GM12878 (cell line): ENCODE results near the gene FHL2. TPM values are rescaled to one million over a fixed set of nuclear protein-coding genes. Genes with fewer than 3 reads are reported as not detected.

Experiments used
- ATAC-seq: fragments of 200-7000 bp; cut with Tn5 transposase; 3 replicates; pipeline ENCODE4 v1.9.1; 2020; ENCODE audit warnings: mild to moderate bottlenecking, moderate library complexity
- BruUV-seq: library from RNA; stranded (reverse); fragments of 400-500 nt; replicated peaks from 2 replicates; lab custom pipeline; 2021; lab: Mats Ljungman, UMichigan
- CTCF ChIA-PET: fragments of 300-600 bp; sonication (Branson Sonifier 250); formaldehyde crosslinking; extraction: SDS; loops from one replicate; lab custom pipeline; 2021; ENCODE audit warnings: inconsistent platforms; lab: Yijun Ruan, JAX
- POLR2A ChIA-PET: fragments of 350-600 bp; formaldehyde crosslinking; extraction: SDS; loops from one replicate; lab custom pipeline; 2021; ENCODE audit warnings: inconsistent platforms; lab: Charles Lee
- RAD21 ChIA-PET: fragments of 300-600 bp; sonication (Branson Sonifier 250); formaldehyde crosslinking; loops from one replicate; lab custom pipeline; 2023; ENCODE audit warnings: antibody characterized with exemption; ENCODE audit not compliant: unreplicated experiment; lab: Charles Lee
- SMC1A ChIA-PET: fragments of 300-600 bp; sonication (Branson Sonifier 250); formaldehyde crosslinking; loops from one replicate; lab custom pipeline; 2023; ENCODE audit not compliant: unreplicated experiment, uncharacterized antibody; lab: Charles Lee
- DNase-seq: peaks from one replicate; pipeline ENCODE4 v3.0.0-alpha.2; 2011; ENCODE audit warnings: low read depth, low spot score
- FAIRE-seq: peaks from 3 replicates; lab custom pipeline; 2011; peaks lifted over from hg19 to GRCh38; lab: Jason Lieb, UNC
- H2AFZ ChIP-seq: 2 replicates; pipeline ENCODE4 v1.6.0; 2011; ENCODE audit warnings: low read depth, low read length, control low read depth; ENCODE audit not compliant: control insufficient read depth
- H3K27ac ChIP-seq: 2 replicates; pipeline ENCODE4 v1.5.1; 2011; ENCODE audit warnings: control low read depth; ENCODE audit not compliant: control insufficient read depth, insufficient read depth
- H3K27me3 ChIP-seq, 2 experiments: replicated peaks in 1 of 2; 2 replicates each; pipeline versions ENCODE4 v1.6.0 to v1.6.1; 2011; ENCODE audit warnings: low read length in 1 of 2; ENCODE audit not compliant: control insufficient read depth in 2 of 2, insufficient read depth in 2 of 2
- H3K36me3 ChIP-seq, 2 experiments: 2 replicates each; pipeline ENCODE4 v1.5.1; 2011; ENCODE audit warnings: low read length in 1 of 2; ENCODE audit not compliant: control insufficient read depth in 2 of 2, insufficient read depth in 2 of 2
- H3K4me1 ChIP-seq: 2 replicates; pipeline ENCODE4 v1.6.1; 2011; ENCODE audit warnings: mild to moderate bottlenecking, low read length, moderate library complexity, mixed read lengths; ENCODE audit not compliant: control insufficient read depth, insufficient read depth
- H3K4me2 ChIP-seq: 2 replicates; pipeline ENCODE4 v1.6.0; 2011; ENCODE audit warnings: control low read depth; ENCODE audit not compliant: control insufficient read depth, insufficient read depth
- H3K4me3 ChIP-seq: fragments of 200-600 bp; sonication (generic); 2 replicates; pipeline ENCODE4 v1.5.1; 2016
- H3K79me2 ChIP-seq: 2 replicates; pipeline ENCODE4 v1.6.0; 2011; ENCODE audit warnings: low read length; ENCODE audit not compliant: control insufficient read depth, insufficient read depth
- H3K9ac ChIP-seq: 2 replicates; pipeline ENCODE4 v1.8.0; 2011; ENCODE audit warnings: low read length, control low read depth, mixed read lengths; ENCODE audit not compliant: control insufficient read depth, insufficient read depth
- H3K9me3 ChIP-seq: replicated peaks from 3 replicates; pipeline ENCODE4 v1.5.1; 2011; ENCODE audit warnings: mild to moderate bottlenecking, low read length; ENCODE audit not compliant: control insufficient read depth, insufficient read depth
- H4K20me1 ChIP-seq: 2 replicates; pipeline ENCODE4 v1.6.0; 2011; ENCODE audit not compliant: control insufficient read depth, insufficient read depth
- CHD1 ChIP-seq: IDR thresholded peaks from 2 replicates; pipeline ENCODE4 v1.6.1; 2012; ENCODE audit warnings: low read depth, low read length, improper control_type of control experiment
- CHD4 ChIP-seq: fragments of 200-600 bp; sonication (generic); IDR thresholded peaks from 2 replicates; pipeline ENCODE4 v1.6.1; 2016; ENCODE audit warnings: mild to moderate bottlenecking
- CUX1 ChIP-seq: IDR thresholded peaks from 2 replicates; pipeline ENCODE4 v1.6.1; 2012; ENCODE audit warnings: improper control_type of control experiment, low read depth, low read length; ENCODE audit not compliant: insufficient replicate concordance
- LARP7 ChIP-seq: fragments of 450-650 bp; IDR thresholded peaks from 2 replicates; pipeline ENCODE4 v1.6.1; 2017; ENCODE audit warnings: mild to moderate bottlenecking
- MLLT1 ChIP-seq: fragments of 450-650 bp; IDR thresholded peaks from 2 replicates; pipeline ENCODE4 v1.6.1; 2016; ENCODE audit warnings: mild to moderate bottlenecking
- NR2C2 ChIP-seq: IDR thresholded peaks from 2 replicates; pipeline ENCODE4 v1.6.1; 2011; ENCODE audit warnings: borderline replicate concordance, low read depth; ENCODE audit not compliant: control insufficient read depth, insufficient read length
- PAX5 ChIP-seq: IDR thresholded peaks from 2 replicates; pipeline ENCODE4 v1.6.1; 2011; ENCODE audit warnings: low read depth, low read length, borderline replicate concordance
- POLR2A ChIP-seq: IDR thresholded peaks from 2 replicates; pipeline ENCODE4 v1.6.1; 2011; ENCODE audit warnings: low read depth, mild to moderate bottlenecking, low read length
- PRDM15 ChIP-seq: fragments of 450-650 bp; formaldehyde crosslinking; IDR thresholded peaks from 2 replicates; pipeline ENCODE4 v1.4.0; 2020; ENCODE audit warnings: mild to moderate bottlenecking, moderate library complexity
- ZBTB4 ChIP-seq: fragments of 450-650 bp; formaldehyde crosslinking; IDR thresholded peaks from 2 replicates; pipeline ENCODE4 v1.4.0; 2022; ENCODE audit warnings: mild to moderate bottlenecking, moderate library complexity
- WGBS: methylation state at CpG from one replicate; pipeline ENCODE4 v1.1.6; 2016; ENCODE audit warnings: low lambda C conversion rate; ENCODE audit not compliant: insufficient replicate concordance, insufficient coverage; ENCODE audit errors: missing lambda C conversion rate; 5-methylcytosine and 5-hydroxymethylcytosine counted together
- in situ Hi-C: fragments of 300-500 bp; cut with MboI; formaldehyde crosslinking; loops from 9 replicates; pipeline ENCODE4 v1.14.3; 2018; ENCODE audit warnings: mixed read lengths
- intact Hi-C: fragments of 100-400 bp; cut with micrococcal nuclease; formaldehyde crosslinking; loops from one replicate; pipeline ENCODE4 v1.14.2; 2022; ENCODE audit not compliant: unreplicated experiment
- polyA plus RNA-seq, 11 experiments: library from polyadenylated mRNA; depleted of rRNA in 4 of 11; unstranded in 6 of 11; stranded (reverse) in 5 of 11; fragments of >200 nt; fragmentation: Nextera tagmentation in 4 of 11; fragmentation: Illumina TruSeq in 1 of 11; extraction: Ambion mirVana in 4 of 11; extraction: Trizol in 1 of 11; gene quantifications; 1 replicate in 1 of 11; 2 replicates in 10 of 11; pipeline versions ENCODE4 v1.2.1 to v1.2.3, GENCODE V29; 2011 to 2016; ENCODE audit warnings: inconsistent platforms in 2 of 11, missing spikeins in 2 of 11, low read depth in 1 of 11
- total RNA-seq, 4 experiments: library from RNA; depleted of rRNA in 3 of 4; stranded (reverse); fragments of >200 nt in 3 of 4; fragmentation: Illumina TruSeq in 1 of 4; extraction: Trizol in 1 of 4; gene quantifications; 2 replicates each; pipeline versions ENCODE4 v1.2.1 to v1.2.3, GENCODE V29; 2013 to 2021

Gene FHL2
- total and polyA plus RNA-seq, 10 of the 15 experiments (the other 5 are each of a cell fraction or from before 2014, with no cell fraction given) = 2.2 to 9.9 (median 4.5) TPM

- no peak for DNase-seq
- no peaks in the 10 kb centered on the region for H3K4me1 ChIP-seq
- no peak for FAIRE-seq
- H3K27ac ChIP-seq = no peak overlapping the region
- 63% methylated on average over 7 of the region's 7 CpGs for WGBS
- no peak overlapping the region for H3K4me3 ChIP-seq
- POLR2A ChIA-PET = no interaction called here
- in situ Hi-C loops = no loop called here
- no TSS peak for BruUV-seq
- no peak overlapping the region for H3K9ac ChIP-seq
- intact Hi-C loops = no loop called here
- no peaks in the 10 kb centered on the region for H3K36me3 ChIP-seq
- H3K4me2 ChIP-seq = no peak overlapping the region
- SMC1A ChIA-PET = interaction anchor here (1.9 kb wide), 1 partner anchor 13 kb away, joined by 8 read pairs; no protein-coding TSS in a partner anchor
- no peaks in the 10 kb centered on the region; the same call in 2 of the 3 replicates for H3K9me3 ChIP-seq
- ATAC-seq = no peak
- CTCF ChIA-PET = interaction anchor here (0.6 to 1.4 kb wide), 3 partner anchors 11 to 197 kb away, joined by 3 to 5 read pairs (median 3); no protein-coding TSS in a partner anchor
- H3K27me3 ChIP-seq = peaks cover 2 to 16% of the 10 kb centered on the region in 2 experiments
- no peaks in the 10 kb centered on the region for H3K79me2 ChIP-seq
- RAD21 ChIA-PET = interaction anchor here (1.1 kb wide), 1 partner anchor 18 kb away, joined by 3 read pairs; no protein-coding TSS in a partner anchor
- H4K20me1 ChIP-seq = no peaks in the 10 kb centered on the region
- H2AFZ ChIP-seq = no peak overlapping the region
- no peak for TF ChIP-seq MLLT1
- no peak for TF ChIP-seq PAX5
- TF ChIP-seq PRDM15 (CRISPR knock-in tag) = no peak
- no peak for TF ChIP-seq CHD4
- TF ChIP-seq POLR2A = no peak
- no peak for TF ChIP-seq CHD1
- no peak for TF ChIP-seq LARP7
- no peak for TF ChIP-seq CUX1
- no peak for TF ChIP-seq ZBTB4 (CRISPR knock-in tag)
- no peak for TF ChIP-seq NR2C2
Measured at GRCh38 chr2:105400138-105400540, 1.3 kb upstream of the FHL2 start.
